NCI-H446 (cell line): ENCODE measurements around the gene CHD6.
"Not testable (repeated sequence)": the region's sequence is repeated elsewhere in the genome, so short reads cannot be mapped to it uniquely, and the experiment has no call there.

Experiments
- DNase-seq, 2 experiments: peaks; one replicate each; lab custom pipeline; 2025; lab: John Stamatoyannopoulos, UW

CHD6 gene

GRCh38 chr20:41538810-41539596 lies 79.2 kb downstream of the CHD6 start:
- DNase-seq = no peak

DNA sequence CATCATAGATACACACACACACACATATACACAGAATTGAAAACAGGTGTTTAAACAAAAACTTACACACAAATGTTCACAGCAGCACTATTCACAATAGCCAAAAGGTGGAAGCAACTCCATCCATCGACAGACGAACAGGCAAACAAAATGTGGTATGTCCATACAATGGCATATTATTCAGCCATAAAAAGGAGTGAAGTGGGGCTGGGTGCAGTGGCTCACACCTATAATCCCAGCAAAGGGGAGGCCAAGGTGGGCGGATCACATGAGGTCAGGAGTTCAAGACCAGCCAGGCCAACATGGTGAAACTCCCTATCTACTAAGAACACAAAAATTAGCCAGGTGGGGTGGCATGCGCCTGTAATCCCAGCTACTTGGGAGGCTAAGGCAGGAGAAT lies 80.3 kb downstream of the CHD6 start:
- DNase-seq = no peak

GRCh38 chr20:41535551-41535950 lies 82.6 kb downstream of the CHD6 start:
- not testable (repeated sequence) for DNase-seq

DNA sequence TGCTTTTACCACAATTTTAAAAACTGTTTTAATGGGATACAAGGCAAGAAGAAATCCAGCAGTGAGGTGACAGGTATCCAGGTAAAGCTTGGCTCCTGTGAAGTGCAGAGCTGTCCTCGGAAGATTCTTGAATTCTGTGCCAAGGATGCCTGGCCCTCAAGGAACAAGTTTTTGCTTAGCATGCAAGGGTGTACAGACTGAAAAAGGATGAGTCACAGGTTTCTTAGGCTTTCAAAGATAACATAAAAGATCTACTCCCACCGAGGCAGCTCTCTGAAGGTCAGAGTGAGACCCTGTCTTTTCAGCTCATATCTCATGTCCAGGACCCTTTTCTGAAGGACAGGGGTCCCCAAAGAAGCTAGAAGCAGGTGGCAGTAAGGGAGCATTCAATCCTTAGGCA lies 83.3 kb downstream of the CHD6 start:
- DNase-seq = no peak

DNA sequence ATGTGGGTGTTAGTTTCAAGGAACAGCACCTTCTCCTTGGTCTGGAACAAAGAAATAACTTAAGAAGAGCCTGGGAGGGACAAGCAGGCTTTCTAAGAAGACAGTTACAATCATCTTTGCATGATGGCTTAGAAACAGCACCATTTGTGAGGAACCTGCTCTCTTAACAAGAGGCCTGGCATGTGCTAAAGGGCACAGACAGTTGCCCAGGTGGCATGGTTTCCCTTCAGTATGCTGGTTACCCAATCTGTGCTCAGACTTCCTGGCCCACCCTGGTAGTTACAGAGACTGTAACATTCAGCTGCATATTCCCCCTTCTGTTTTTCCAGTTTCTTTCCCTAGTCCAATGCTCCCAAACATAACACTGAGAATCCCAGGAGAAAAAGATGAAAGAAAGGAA lies 84.0 kb downstream of the CHD6 start:
- no peak for DNase-seq

DNA sequence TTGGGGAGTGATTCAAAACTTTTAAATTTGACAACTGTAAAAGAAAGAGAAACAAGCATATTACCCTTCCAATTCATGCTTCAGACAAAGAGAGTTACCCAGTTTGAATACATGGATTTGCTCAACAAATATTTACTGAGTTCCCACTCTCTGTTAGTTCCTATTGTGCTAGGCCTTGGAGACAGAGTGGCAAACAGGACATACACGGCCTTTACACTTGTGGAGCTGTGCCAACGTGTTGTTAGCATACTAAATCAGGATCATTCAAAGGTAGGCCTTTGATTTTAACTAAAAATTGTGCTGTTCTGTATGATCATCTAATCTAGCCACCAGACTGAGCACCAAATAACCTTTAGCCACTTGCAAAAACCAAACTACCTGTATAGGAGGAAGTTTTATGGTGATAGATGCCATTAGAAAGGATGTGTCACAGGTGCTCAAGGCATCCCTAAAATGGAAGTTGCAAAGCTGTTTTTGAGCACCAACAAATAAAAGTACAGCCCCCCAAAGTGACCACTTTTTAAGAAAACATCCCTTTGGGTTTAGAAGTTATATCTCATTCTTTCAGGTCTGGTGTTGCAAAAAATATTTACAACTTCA lies 84.5 kb downstream of the CHD6 start:
- no peak for DNase-seq

DNA sequence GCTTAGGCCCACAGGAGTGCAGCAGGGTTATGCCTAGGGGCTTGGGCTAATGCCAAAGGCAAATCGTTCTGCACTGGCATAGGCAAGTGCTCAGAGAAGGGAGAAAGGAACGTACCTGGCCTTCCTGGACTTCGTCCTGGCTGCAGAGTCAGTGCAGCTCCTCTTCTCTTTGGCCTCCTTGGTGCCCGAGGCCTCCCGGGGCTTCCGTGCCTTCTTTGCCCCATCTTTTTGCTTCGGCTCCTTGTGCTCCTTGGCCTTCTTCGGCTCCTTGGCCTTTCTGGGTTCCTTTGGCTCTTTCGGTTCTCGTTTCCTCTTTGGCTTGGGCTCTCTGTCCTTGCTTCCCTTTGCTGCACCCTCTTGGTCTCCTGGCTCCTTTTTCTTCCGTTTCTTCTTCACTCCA lies 85.2 kb downstream of the CHD6 start:
- no peak for DNase-seq

GRCh38 chr20:41531518-41532275 lies 86.5 kb downstream of the CHD6 start:
- no peak for DNase-seq

GRCh38 chr20:41530923-41531322 lies 87.3 kb downstream of the CHD6 start:
- DNase-seq = no peak

- DNase-seq = no peak
Measured at GRCh38 chr20:41526327-41526726, 91.8 kb downstream of the CHD6 start.

- DNase-seq = peak in 1 of 2 experiments; percentile 34
Measured at GRCh38 chr20:41524980-41525613, 93.1 kb downstream of the CHD6 start.

GRCh38 chr20:41523857-41524256 lies 94.3 kb downstream of the CHD6 start:
- no peak for DNase-seq

GRCh38 chr20:41513829-41514228 lies 104.3 kb downstream of the CHD6 start:
- DNase-seq = peak in 1 of 2 experiments; percentile 4

DNA sequence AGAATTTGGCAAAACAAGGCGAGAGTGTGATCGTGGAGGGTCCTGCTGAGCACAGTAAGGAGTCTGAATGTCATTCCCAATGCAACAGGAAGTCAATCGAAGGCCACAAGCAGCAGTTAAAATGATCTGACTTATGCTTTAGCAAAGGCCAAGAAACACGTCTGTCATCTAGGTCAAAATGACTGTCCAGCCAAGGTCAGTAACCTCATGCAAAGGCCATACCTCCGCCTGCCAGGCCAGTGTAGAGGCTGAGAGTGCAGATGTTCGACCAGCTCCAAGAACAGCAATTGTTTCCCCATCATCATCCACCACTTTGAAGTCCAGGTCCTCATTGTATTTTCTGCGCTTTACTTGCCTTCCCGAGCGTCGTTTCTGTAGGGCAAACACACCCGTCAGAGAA lies 105.6 kb downstream of the CHD6 start:
- DNase-seq = no peak

DNA sequence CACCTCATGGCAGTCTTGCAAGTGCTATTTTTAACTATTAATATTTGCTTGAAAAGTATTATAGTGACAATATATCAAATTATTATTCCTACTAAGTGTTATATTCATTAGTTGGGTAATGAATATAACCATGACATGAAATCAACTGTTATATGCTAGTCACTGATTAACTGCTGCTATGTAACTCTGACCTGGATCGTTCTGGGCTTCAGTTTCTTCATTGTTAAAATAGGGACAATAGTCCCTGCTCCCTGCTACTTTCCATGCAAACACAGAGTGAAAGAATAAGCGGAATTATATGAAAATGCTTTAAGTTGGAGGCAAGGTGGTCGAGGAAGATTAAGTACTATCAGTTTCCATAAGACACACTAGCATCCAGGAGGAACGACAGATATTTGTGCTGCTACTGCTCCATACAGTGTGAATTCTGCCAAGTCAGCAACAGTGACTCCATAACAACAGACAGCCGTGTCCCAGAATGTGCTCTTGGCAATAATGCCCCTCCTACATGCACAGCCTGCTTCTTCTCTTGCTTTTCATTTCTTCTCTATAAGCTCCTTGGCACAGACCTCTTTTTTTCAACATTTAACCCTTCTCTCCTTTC lies 107.2 kb downstream of the CHD6 start:
- DNase-seq = peak in 1 of 2 experiments; percentile 36

GRCh38 chr20:41510224-41510623 lies 108.0 kb downstream of the CHD6 start:
- peak; percentile 19 to 25 for DNase-seq

DNA sequence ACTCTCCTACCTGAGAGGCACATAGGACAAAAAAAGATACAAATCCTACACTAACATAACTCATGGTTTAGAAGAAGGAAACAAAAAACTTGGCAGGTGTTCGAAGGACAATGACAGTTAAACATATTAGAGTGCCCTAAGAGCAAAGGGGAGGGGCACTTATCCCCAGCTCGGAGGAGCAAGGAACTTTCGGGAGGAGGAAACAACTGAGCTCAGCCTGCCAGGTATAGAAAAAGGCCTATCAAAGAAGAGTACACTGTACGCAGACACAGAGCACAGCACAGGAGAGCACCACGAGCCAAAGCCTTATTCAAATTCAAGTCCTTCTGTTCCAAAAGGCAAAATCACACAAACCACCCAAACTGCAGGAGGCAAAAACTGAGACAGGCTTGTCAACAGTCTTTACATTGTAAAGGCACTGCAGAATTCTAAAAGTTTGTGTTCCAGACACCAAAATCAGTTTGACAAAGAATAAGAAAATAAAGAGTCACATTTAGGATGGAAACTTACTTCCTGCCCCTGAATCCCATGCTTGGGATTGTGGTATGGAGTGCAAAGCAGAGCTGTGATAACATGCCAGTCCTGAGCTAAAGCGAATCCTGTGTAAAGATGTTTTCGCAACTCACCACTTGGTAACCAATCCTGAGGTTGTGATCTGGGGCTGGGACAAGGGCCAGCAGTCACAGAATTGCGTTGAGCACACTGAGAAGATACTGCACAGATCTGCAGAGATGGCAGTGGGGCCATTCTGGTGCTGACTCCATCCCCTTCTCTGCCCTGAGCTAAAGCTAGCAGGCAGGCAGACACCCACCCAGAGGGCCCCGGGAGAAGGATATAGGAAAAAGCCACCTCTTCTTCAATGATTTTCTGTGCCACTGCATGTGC lies 108.6 kb downstream of the CHD6 start:
- DNase-seq = peak in 1 of 2 experiments; percentile 23

- no peak for DNase-seq
Measured at GRCh38 chr20:41508335-41508734, 109.8 kb downstream of the CHD6 start.

GRCh38 chr20:41507851-41508250 lies 110.3 kb downstream of the CHD6 start:
- no peak for DNase-seq

GRCh38 chr20:41507436-41507835 lies 110.7 kb downstream of the CHD6 start:
- no peak for DNase-seq
